K562 (cell line): ENCODE measurements around the gene ADCY1. TPM values are rescaled to one million over a fixed set of nuclear protein-coding genes. Genes with fewer than 3 reads are reported as not detected.
A peak's percentile ranks its signal among the peaks of the same experiment; 100 is the strongest.

Experiments used
- ATAC-seq: fragments of 200-7000 bp; cut with Tn5 transposase; 3 replicates; pipeline ENCODE4 v1.9.1; 2020; ENCODE audit warnings: moderate library complexity
- BruUV-seq: library from RNA; stranded (reverse); fragments of 400-500 nt; replicated peaks from 2 replicates; lab custom pipeline; 2021; lab: Mats Ljungman, UMichigan
- CTCF ChIA-PET: fragments of 300-600 bp; formaldehyde crosslinking; extraction: SDS; loops from one replicate; lab custom pipeline; 2021; ENCODE audit warnings: low intra/inter-chr PET ratio; lab: Yijun Ruan, JAX
- POLR2A ChIA-PET: fragments of 300-600, 350-650 bp; sonication (Branson Sonifier 250); formaldehyde crosslinking; extraction: SDS; loops from one replicate; lab custom pipeline; 2021; ENCODE audit warnings: antibody characterized with exemption, inconsistent platforms; lab: Yijun Ruan, JAX
- DNase-seq, 4 experiments: peaks; one replicate each; pipeline versions ENCODE4 v3.0.0 to v3.0.0-alpha.2; 2011 to 2018; ENCODE audit warnings: low spot score in 3 of 4, mixed read lengths in 3 of 4; ENCODE audit errors: extremely low read depth in 1 of 4
- FAIRE-seq: peaks from 2 replicates; lab custom pipeline; 2011; peaks lifted over from hg19 to GRCh38; lab: Jason Lieb, UNC
- H2AFZ ChIP-seq: 2 replicates; pipeline ENCODE4 v1.6.0; 2011; ENCODE audit warnings: low read depth, low read length, control low read depth, inconsistent platforms
- H3K27ac ChIP-seq: fragments of 200-600 bp; 3 replicates; pipeline ENCODE4 v1.8.0; 2011; ENCODE audit warnings: low read depth, mild to moderate bottlenecking, control low read depth, inconsistent platforms, low read length, moderate library complexity, mixed read lengths; ENCODE audit errors: extremely low read depth
- H3K27me3 ChIP-seq, 2 experiments: fragments of 300-600 bp in 1 of 2; 2 replicates in 1 of 2; 3 replicates in 1 of 2; pipeline versions ENCODE4 v1.6.0 to v1.8.0; 2011; ENCODE audit warnings: inconsistent platforms in 2 of 2, low read length in 2 of 2, mild to moderate bottlenecking in 1 of 2, mixed read lengths in 1 of 2, moderate library complexity in 1 of 2; ENCODE audit not compliant: control insufficient read depth in 2 of 2, insufficient read depth in 2 of 2
- H3K36me3 ChIP-seq: fragments of 300-600 bp; 3 replicates; pipeline ENCODE4 v1.8.0; 2011; ENCODE audit warnings: mild to moderate bottlenecking, low read length, inconsistent platforms; ENCODE audit not compliant: control insufficient read depth, insufficient read depth
- H3K4me1 ChIP-seq, 2 experiments: fragments of 200-600 bp in 1 of 2; replicated peaks in 1 of 2; 2 replicates in 1 of 2; 3 replicates in 1 of 2; pipeline versions ENCODE4 v1.5.1 to v1.8.0; 2011; ENCODE audit warnings: inconsistent platforms in 2 of 2, low read length in 2 of 2, mild to moderate bottlenecking in 1 of 2, mixed read lengths in 1 of 2, moderate library complexity in 1 of 2; ENCODE audit not compliant: control insufficient read depth in 2 of 2, insufficient read depth in 2 of 2
- H3K4me2 ChIP-seq: 2 replicates; pipeline ENCODE4 v1.6.1; 2011; ENCODE audit warnings: low read length, control low read depth, inconsistent platforms, mixed read lengths; ENCODE audit not compliant: insufficient read depth
- H3K4me3 ChIP-seq: fragments of 200-600 bp; sonication (generic), shearing (Covaris generic); 2 replicates; pipeline ENCODE4 v1.5.1; 2016; ENCODE audit warnings: control low read depth, inconsistent platforms
- H3K79me2 ChIP-seq: fragments of 200-600 bp; 3 replicates; pipeline ENCODE4 v1.8.0; 2011; ENCODE audit warnings: low read length, inconsistent platforms; ENCODE audit not compliant: control insufficient read depth, insufficient read depth
- H3K9ac ChIP-seq, 2 experiments: 2 replicates each; pipeline versions ENCODE4 v1.6.0 to v1.6.1; 2011; ENCODE audit warnings: low read depth in 2 of 2, low read length in 2 of 2, control low read depth in 1 of 2, inconsistent platforms in 1 of 2, mild to moderate bottlenecking in 1 of 2, mixed read lengths in 1 of 2; ENCODE audit not compliant: insufficient read depth in 1 of 2
- H3K9me1 ChIP-seq: one replicate; pipeline ENCODE4 v1.6.0; 2011; ENCODE audit warnings: inconsistent platforms, mild to moderate bottlenecking, low read length, moderate library complexity; ENCODE audit not compliant: control insufficient read depth, insufficient read depth
- H3K9me3 ChIP-seq: replicated peaks from 2 replicates; pipeline ENCODE4 v1.5.1; 2011; ENCODE audit warnings: low read depth, low read length, inconsistent platforms; ENCODE audit not compliant: control insufficient read depth, insufficient read depth
- H4K20me1 ChIP-seq: replicated peaks from 2 replicates; pipeline ENCODE4 v1.6.1; 2011; ENCODE audit warnings: low read length, inconsistent platforms, mixed read lengths; ENCODE audit not compliant: control insufficient read depth, insufficient read depth
- CREBBP ChIP-seq: IDR thresholded peaks from one replicate; pipeline ENCODE4 v1.6.1; 2012; ENCODE audit warnings: low read depth, mild to moderate bottlenecking, control low read depth, inconsistent platforms, low read length
- EP300 ChIP-seq: IDR thresholded peaks from 2 replicates; pipeline ENCODE4 v1.6.1; 2012; ENCODE audit warnings: low read length, improper control_type of control experiment
- FOSL1 ChIP-seq: fragments of 200-800 bp; sonication (Bioruptor generic); conservative IDR thresholded peaks from 2 replicates; pipeline ENCODE4 v1.6.1; 2016; ENCODE audit warnings: missing genetic modification characterization, missing compliant biosample characterization
- FOXA1 ChIP-seq: fragments of 450-650 bp; IDR thresholded peaks from 2 replicates; pipeline ENCODE4 v1.6.1; 2016; ENCODE audit warnings: mild to moderate bottlenecking, borderline replicate concordance
- GABPB1 ChIP-seq: sonication (generic); formaldehyde crosslinking; IDR thresholded peaks from 2 replicates; pipeline ENCODE4 v1.8.0; 2022; ENCODE audit warnings: mild to moderate bottlenecking, missing genetic modification reagents
- GATAD2B ChIP-seq: fragments of 450-650 bp; IDR thresholded peaks from 2 replicates; pipeline ENCODE4 v1.6.1; 2017; ENCODE audit warnings: mild to moderate bottlenecking, borderline replicate concordance
- HDGF ChIP-seq: fragments of 450-650 bp; IDR thresholded peaks from 2 replicates; pipeline ENCODE4 v1.6.1; 2016
- HIVEP1 ChIP-seq: fragments of 250-450 bp; sonication (Bioruptor Pico); IDR thresholded peaks from 2 replicates; pipeline ENCODE4 v1.4.0; 2020; ENCODE audit warnings: mild to moderate bottlenecking
- HNRNPLL ChIP-seq: fragments of 200-400 bp; formaldehyde crosslinking; IDR thresholded peaks from 2 replicates; pipeline ENCODE4 v1.6.1; 2017; ENCODE audit warnings: low read length, low read depth, mild to moderate bottlenecking; ENCODE audit not compliant: poor library complexity, severe bottlenecking
- IFI16 ChIP-seq: fragments of 250-450 bp; sonication (Bioruptor Pico); IDR thresholded peaks from 2 replicates; pipeline ENCODE4 v2.1.2; 2022; ENCODE audit warnings: mild to moderate bottlenecking, inconsistent platforms
- PYGO2 ChIP-seq: fragments of 450-650 bp; IDR thresholded peaks from 2 replicates; pipeline ENCODE4 v1.6.1; 2016; ENCODE audit warnings: mild to moderate bottlenecking, missing genetic modification characterization, moderate library complexity, missing compliant biosample characterization
- RAD21 ChIP-seq, 2 experiments: fragments of 250-450 bp in 1 of 2; fragments of 450-650 bp in 1 of 2; sonication (Bioruptor Pico) in 1 of 2; formaldehyde crosslinking in 1 of 2; IDR thresholded peaks in 1 of 2; conservative IDR thresholded peaks in 1 of 2; 2 replicates each; pipeline versions ENCODE4 v1.4.0 to v1.8.0; 2020 to 2022; ENCODE audit warnings: mild to moderate bottlenecking in 2 of 2, moderate library complexity in 1 of 2
- TARDBP ChIP-seq: fragments of 450-650 bp; IDR thresholded peaks from 2 replicates; pipeline ENCODE4 v1.6.1; 2016
- ZFPM2 ChIP-seq: fragments of 250-450 bp; sonication (Bioruptor Pico); IDR thresholded peaks from 2 replicates; pipeline ENCODE4 v1.5.1; 2022; ENCODE audit warnings: mild to moderate bottlenecking
- ZNF282 ChIP-seq: sonication (generic); formaldehyde crosslinking; IDR thresholded peaks from 2 replicates; pipeline ENCODE4 v1.8.1; 2023; ENCODE audit warnings: missing genetic modification reagents
- ZNF431 ChIP-seq: sonication (generic); formaldehyde crosslinking; IDR thresholded peaks from 2 replicates; pipeline ENCODE4 v1.8.0; 2022; ENCODE audit warnings: mild to moderate bottlenecking, missing genetic modification reagents
- ZNF584 ChIP-seq: fragments of 200-800 bp; sonication (Bioruptor generic); IDR thresholded peaks from 2 replicates; pipeline ENCODE4 v1.6.1; 2016; ENCODE audit warnings: low read depth, mild to moderate bottlenecking, missing genetic modification characterization, missing compliant biosample characterization
- WGBS: fragments of 100-300 bp; shearing (Covaris generic); methylation state at CpG from one replicate; pipeline ENCODE4 v1.1.6; 2016; ENCODE audit warnings: low coverage, mixed read lengths; ENCODE audit not compliant: insufficient coverage; ENCODE audit errors: missing lambda C conversion rate; 5-methylcytosine and 5-hydroxymethylcytosine counted together
- in situ Hi-C: fragments of 300-500 bp; cut with MboI; formaldehyde crosslinking; loops from 4 replicates; pipeline ENCODE4 v1.15.0; 2018; ENCODE audit warnings: inconsistent platforms, mixed read lengths
- intact Hi-C: fragments of 100-400 bp; cut with micrococcal nuclease; formaldehyde crosslinking; loops from 2 replicates; pipeline ENCODE4 v1.14.2; 2022
- polyA plus RNA-seq, 8 experiments: library from polyadenylated mRNA; depleted of rRNA in 4 of 8; stranded (reverse) in 5 of 8; unstranded in 3 of 8; fragments of >200 nt; fragmentation: Nextera tagmentation in 2 of 8; fragmentation: Illumina TruSeq in 1 of 8; extraction: Ambion mirVana in 2 of 8; extraction: Trizol in 1 of 8; gene quantifications; 2 replicates each; pipeline versions ENCODE4 v1.2.1 to v1.2.3, GENCODE V29; 2011 to 2014; ENCODE audit warnings: inconsistent platforms in 1 of 8, missing spikeins in 1 of 8
- total RNA-seq, 7 experiments: library from RNA; depleted of rRNA in 6 of 7; stranded (reverse); fragments of >200 nt in 6 of 7; fragmentation: Illumina TruSeq in 2 of 7; extraction: Trizol in 2 of 7; gene quantifications; 2 replicates each; pipeline versions ENCODE4 v1.2.1 to v1.2.3, GENCODE V29; 2011 to 2021; ENCODE audit warnings: low replicate concordance in 1 of 7
- TF ChIP-seq, protein P1 (sequence below): fragments of 250-450 bp; sonication (Bioruptor Pico); IDR thresholded peaks from 2 replicates; pipeline ENCODE4 v1.5.0; 2022; ENCODE audit warnings: mild to moderate bottlenecking
- TF ChIP-seq, protein P2 (sequence below): IDR thresholded peaks from 2 replicates; pipeline ENCODE4 v1.6.1; 2016; ENCODE audit warnings: missing genetic modification characterization, missing compliant biosample characterization

The ADCY1 gene
- total and polyA plus RNA-seq, 9 of the 15 experiments (the other 6 are each of a cell fraction or from before 2014, with no cell fraction given) = under 0.01 to 0.18 (median 0.10) TPM; not detected in 4

DNA sequence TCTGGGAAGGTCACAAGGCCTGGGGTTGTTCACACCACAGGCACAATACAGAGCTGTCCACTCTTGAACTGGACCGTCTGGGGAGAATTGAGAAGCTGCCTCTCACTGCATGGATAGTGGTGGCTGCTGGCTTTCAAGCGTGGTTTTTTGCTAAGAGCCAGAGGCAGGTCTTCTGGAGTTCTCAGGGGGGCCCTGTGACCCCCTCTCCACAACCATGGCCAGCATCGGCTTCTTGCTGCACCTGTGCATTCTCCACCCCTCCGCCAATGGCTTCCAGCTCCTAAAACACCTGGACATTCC, 140.3 kb downstream of the ADCY1 start (continued):
- TF ChIP-seq, protein P1, sequence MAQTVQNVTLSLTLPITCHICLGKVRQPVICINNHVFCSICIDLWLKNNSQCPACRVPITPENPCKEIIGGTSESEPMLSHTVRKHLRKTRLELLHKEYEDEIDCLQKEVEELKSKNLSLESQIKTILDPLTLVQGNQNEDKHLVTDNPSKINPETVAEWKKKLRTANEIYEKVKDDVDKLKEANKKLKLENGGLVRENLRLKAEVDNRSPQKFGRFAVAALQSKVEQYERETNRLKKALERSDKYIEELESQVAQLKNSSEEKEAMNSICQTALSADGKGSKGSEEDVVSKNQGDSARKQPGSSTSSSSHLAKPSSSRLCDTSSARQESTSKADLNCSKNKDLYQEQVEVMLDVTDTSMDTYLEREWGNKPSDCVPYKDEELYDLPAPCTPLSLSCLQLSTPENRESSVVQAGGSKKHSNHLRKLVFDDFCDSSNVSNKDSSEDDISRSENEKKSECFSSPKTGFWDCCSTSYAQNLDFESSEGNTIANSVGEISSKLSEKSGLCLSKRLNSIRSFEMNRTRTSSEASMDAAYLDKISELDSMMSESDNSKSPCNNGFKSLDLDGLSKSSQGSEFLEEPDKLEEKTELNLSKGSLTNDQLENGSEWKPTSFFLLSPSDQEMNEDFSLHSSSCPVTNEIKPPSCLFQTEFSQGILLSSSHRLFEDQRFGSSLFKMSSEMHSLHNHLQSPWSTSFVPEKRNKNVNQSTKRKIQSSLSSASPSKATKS (CRISPR knock-in tag) = no peak
- TF ChIP-seq HDGF = no peak
- TF ChIP-seq, all 486 proteins: peak for 0

DNA sequence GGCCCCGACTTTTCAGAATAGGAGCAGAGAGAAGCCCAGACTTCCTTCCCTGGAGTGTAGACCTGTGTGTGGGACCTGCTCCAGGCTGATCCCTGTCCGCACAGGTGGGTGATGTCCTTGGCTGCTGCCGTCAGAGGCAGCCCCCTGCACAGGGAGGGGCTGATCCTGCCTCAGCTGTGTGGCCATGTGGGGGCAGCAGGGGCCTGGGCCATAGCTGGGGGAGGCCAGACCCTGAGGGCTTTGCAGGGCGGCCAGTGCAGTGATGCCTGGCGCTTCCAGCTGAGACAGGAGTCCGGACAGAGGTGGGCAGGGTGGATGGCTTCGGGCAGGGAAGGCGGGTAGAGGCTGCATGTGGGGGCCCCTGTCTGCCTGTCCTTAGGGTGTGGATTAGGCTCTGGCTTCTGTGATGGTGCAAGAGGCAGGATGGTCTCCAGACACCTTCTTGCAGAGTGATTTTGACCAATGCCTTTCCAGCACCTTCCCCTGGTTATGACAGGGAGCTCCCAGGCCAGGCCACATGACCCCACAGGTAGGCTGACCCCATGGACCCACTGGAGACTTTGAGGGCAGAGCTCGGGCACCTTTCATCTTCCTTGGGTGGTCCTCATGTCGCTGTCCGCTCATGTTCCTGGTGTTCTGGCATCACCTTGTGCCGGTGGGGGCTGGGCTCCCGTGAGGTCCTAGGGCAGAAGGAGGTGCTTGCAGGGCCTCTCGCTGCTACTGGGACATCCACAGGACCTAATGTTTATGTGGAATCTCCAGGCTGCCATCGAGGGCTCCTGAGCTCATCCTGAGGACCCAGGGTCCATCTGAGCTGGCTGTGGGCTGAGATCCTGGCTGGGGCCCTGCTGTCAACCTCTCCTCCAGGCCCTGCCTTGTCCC, 141.5 kb downstream of the ADCY1 start:
- H3K9me3 ChIP-seq = no peaks in the 10 kb centered on the region
- DNase-seq = no peak
- peaks cover 0 to 4% of the 10 kb centered on the region in 2 experiments; a peak in 1 of 5 replicates for H3K4me1 ChIP-seq
- no peak for ATAC-seq
- ChIA-PET POLR2A (no interaction called here), CTCF (no interaction called here)
- no peaks in the 10 kb centered on the region for H3K36me3 ChIP-seq
- H3K4me3 ChIP-seq = no peak overlapping the region
- no peaks in the 10 kb centered on the region for H3K79me2 ChIP-seq
- BruUV-seq = no TSS peak
- H3K4me2 ChIP-seq = no peak overlapping the region
- H3K9me1 ChIP-seq = no peaks in the 10 kb centered on the region
- in situ Hi-C loops = no loop called here
- peak overlapping the region in 1 of 2 experiments; percentile 9; a peak in 1 of 4 replicates for H3K9ac ChIP-seq
- peaks cover 23 to 70% of the 10 kb centered on the region in 2 experiments; a peak in 4 of 5 replicates for H3K27me3 ChIP-seq
- intact Hi-C loops = no loop called here
- H3K27ac ChIP-seq = no peak overlapping the region
- under 1% methylated on average over 15 of the region's 15 CpGs for WGBS
- FAIRE-seq = no peak
- peaks cover 3% of the 10 kb centered on the region; the same call in 1 of the 2 replicates for H4K20me1 ChIP-seq
- no peak overlapping the region for H2AFZ ChIP-seq
- no peak for TF ChIP-seq RAD21 (CRISPR knock-in tag; conservative IDR thresholded peaks at IDR 0.05 in 1 of 2, IDR thresholded peaks at IDR 0.05 in 1 of 2)
- TF ChIP-seq, protein P2, sequence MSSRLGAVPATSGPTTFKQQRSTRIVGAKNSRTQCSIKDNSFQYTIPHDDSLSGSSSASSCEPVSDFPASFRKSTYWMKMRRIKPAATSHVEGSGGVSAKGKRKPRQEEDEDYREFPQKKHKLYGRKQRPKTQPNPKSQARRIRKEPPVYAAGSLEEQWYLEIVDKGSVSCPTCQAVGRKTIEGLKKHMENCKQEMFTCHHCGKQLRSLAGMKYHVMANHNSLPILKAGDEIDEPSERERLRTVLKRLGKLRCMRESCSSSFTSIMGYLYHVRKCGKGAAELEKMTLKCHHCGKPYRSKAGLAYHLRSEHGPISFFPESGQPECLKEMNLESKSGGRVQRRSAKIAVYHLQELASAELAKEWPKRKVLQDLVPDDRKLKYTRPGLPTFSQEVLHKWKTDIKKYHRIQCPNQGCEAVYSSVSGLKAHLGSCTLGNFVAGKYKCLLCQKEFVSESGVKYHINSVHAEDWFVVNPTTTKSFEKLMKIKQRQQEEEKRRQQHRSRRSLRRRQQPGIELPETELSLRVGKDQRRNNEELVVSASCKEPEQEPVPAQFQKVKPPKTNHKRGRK (tag) = no peak
- no peak for TF ChIP-seq HIVEP1
- no peak for TF ChIP-seq PYGO2 (tag)
- TF ChIP-seq GABPB1 (CRISPR knock-in tag) = no peak
- no peak for TF ChIP-seq GATAD2B
- no peak for TF ChIP-seq IFI16 (CRISPR knock-in tag)
- TF ChIP-seq EP300 = no peak
- TF ChIP-seq ZNF282 = no peak
- no peak for TF ChIP-seq ZNF584 (CRISPR knock-in tag)
- no peak for TF ChIP-seq ZFPM2
- TF ChIP-seq TARDBP = no peak
- no peak for TF ChIP-seq CREBBP
- TF ChIP-seq ZNF431 (CRISPR knock-in tag) = no peak
- no peak for TF ChIP-seq HNRNPLL
- TF ChIP-seq FOSL1 (tag) = no peak
- no peak for TF ChIP-seq FOXA1
